Neural progenitor cell (in vitro differentiated cells): ENCODE results near the gene PAIP2.

ENCODE experiments used
- CTCF ChIP-seq: fragments of 200-600 bp; sonication (generic); IDR thresholded peaks from 2 replicates; pipeline ENCODE4 v1.5.1; 2017; ENCODE audit warnings: antibody characterized with exemption, mild to moderate bottlenecking
- EZH2 ChIP-seq: fragments of 200-600 bp; sonication (generic); IDR thresholded peaks from 2 replicates; pipeline ENCODE4 v1.6.1; 2017; ENCODE audit warnings: antibody characterized with exemption, mild to moderate bottlenecking, moderate library complexity

- TF ChIP-seq CTCF (no peak), EZH2 (no peak)
Measured at GRCh38 chr5:139417214-139417613, 75.6 kb downstream of the PAIP2 start.
